Endometrial microvascular endothelial cells (primary cell): ENCODE measurements around the gene MED6. TPM values are rescaled to one million over a fixed set of nuclear protein-coding genes. Genes with fewer than 3 reads are reported as not detected.

Experiments used
- in situ Hi-C: cut with HindIII; loops from 2 replicates; pipeline ENCODE4 v1.10.0; 2017; ENCODE audit warnings: low sequenced_read_pairs, low pct_unique_long_range_greater_than_20kb; ENCODE audit errors: inconsistent ontology term
- total RNA-seq: library from RNA; depleted of rRNA; stranded (reverse); fragments of >200 nt; gene quantifications from one replicate; pipeline ENCODE4 v1.2.3, GENCODE V29; 2015; ENCODE audit errors: inconsistent ontology term

The MED6 gene
- total RNA-seq, 1 donor from 2014 or later, result 31.1 TPM

DNA sequence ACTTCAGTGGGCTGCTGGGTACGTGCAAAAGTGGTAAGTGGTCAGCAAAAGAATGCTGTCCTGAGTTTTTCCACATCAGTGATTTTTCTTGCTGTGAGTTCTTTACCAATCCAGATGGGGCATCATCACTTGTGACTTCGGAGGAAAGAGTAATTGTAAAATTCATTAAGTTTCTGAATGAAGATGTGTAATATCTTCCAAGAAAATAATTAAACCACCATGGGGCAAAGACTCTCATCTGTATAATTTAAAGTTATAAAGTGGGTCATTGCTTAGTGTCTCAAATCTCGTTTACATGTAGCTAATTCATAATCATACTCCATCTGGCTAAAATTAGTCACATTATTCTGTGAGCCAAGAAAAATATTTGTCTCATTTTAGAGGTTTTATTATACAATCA lies 10.8 kb upstream of the MED6 start:
- in situ Hi-C loops, result no loop called here

DNA sequence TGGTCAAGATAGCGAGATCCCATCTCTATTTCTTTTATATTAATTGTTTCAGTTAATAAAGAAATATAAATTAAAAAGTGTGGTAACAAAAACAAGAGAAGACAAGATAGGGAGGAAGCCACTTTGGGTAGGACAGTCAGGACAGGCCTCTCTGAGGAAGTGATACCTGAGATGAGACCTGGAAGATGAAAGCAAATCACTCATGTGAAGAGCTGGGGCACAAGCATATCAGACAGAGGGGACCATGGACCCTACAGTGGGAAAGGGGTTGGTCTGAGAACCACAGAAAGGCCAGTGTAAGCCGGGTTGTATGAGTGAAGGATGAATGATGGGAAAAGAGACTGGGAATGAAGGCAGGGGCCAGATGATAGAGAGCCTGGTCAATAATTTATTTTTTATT lies 1.8 kb upstream of the MED6 start:
- in situ Hi-C loops, result no loop called here

DNA sequence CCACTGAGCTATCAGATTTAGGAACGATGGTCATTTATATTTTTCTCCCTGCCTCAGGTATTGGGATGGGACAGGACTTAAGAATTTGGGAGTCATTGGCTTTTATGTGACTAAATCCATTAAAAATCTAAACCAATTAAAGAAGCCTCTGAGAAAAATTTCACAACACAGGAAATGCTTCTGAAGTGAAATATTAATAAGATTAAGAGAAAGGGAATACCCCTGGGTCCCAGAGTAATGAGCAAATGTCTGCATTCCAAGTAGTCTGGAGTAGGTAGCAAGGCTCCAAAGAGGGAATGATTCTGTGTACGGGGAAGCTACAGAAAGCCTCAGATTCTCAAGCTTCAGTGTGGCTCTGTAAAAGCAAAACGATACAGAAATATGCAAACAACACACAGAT lies 707 bp upstream of the MED6 start:
- in situ Hi-C loops, result no loop called here

DNA sequence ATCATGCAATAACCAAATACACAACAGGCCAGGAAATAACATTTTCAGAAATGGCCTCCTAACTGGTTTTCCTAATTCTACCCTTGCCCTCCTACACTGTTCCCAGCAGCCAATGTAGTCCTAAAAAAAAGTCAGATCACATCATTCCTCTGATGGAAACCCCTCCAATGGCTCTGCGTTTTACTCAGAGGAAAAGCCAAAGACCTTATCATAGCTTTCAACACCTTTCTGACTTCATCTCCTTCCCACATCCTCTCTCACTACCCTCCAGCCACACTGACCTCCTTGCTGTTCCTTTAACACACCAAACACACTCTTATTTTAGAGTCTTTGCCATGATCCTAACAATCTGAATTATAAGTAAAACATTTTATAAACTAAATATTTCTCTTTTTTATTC lies 1.1 kb downstream of the MED6 start:
- in situ Hi-C loops, result no loop called here

DNA sequence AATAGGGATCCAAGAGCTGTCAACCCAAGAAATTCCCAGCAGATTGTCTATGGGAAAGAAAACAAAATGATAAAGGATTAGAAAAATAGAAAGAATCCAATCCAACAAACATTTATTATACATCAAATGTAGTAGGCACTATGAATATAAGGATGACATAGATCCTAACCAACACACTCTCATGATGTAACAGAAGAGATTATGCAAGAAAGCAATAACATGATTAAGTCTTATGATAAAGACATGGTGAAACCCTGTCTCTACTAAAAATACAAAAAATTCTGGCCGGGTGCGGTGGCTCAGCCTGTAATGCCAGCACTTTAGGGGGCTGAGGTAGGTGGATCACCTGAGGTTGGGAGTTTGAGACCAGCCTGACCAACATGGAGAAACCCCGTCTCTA lies 2.7 kb downstream of the MED6 start:
- in situ Hi-C loops, result no loop called here

DNA sequence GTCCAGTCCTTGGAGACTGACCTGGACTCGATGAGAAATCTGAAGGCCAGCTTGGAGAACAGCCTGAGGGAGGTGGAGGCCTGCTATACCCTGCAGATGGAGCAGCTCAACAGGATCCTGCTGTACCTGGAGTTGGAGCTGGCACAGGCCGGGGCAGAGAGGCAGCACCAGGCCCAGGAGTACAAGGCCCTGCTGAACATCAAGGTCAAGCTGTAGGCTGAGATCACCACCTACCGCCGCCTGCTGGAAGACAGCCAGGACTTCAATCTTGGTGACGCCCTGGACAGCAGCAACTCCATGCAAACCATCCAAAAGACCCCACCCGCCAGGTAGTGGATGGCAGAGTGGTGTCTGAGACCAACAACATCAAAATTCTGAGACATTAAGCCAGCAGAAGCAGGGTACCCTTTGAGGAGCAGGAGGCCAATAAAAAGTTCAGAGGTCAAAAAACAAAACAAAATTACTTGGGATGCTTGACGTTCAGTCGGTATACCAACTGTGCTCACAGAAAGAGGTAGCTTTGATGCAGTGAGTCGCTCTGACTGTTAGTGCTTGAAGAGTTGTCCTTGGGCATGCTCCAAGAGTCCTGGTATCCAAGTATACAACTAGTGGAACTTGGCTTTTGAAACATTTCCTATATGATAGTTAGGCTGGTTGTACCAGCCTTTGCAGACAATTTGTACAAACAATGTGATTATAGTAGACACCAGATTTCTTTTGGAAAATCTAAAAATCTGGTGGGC lies 4.8 kb downstream of the MED6 start:
- in situ Hi-C loops, result no loop called here

DNA sequence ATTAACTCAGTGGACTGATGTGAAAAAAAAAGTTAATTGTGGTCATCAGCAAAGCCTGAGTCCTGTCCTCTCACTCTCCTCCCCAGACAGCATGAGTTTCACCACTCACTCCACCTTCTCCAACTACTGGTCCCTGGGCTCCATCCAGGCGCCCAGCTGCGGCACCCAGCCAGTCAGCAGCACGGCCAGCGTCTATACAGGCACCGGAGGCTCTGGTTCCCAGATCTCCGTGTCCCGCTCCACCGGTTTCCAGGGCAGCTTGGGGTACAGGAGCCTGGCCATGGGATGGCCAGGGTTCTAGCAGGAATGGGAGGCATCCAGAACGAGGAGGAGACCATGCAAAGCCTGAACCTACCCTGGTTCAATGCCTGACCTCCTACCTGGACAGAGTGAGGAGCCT lies 6.0 kb downstream of the MED6 start:
- in situ Hi-C loops, result no loop called here

DNA sequence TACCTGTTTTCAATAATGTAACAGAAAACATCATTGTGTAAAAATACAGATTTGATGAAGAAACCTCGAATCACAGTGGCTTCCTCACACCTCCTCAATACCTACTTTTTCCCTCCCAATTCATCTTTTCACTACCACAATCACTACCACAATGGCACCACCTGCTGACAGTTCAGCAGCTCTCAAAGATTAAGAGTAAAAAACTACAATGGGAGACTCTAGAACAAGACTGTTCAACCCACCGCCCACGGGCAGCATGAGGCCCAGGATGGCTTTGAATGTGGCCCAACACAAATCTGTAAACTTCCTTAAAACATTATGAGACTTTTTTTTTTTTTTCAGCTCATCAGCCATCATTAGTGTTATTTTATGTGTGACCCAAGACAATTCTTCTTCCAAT lies 15.2 kb downstream of the MED6 start:
- in situ Hi-C loops, result no loop called here

DNA sequence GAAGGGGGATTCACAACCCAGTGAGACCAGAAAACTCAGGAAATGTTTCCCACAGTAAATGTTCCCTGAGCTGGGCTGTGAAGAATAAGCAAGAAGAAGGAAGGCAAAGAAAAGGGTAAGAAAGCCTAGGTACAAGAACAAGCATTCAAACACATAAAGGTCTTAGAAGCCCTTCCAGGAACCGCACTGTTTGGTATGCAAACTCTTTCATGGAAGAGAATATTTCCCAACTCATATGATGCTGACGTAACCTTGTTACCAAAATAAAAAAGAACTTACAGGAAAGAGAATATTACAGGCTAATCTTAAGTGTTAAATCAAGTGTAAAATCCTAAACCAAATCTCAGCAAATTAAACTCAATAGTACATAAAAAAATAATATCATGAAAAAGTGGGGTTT lies 23.6 kb downstream of the MED6 start:
- in situ Hi-C loops, result no loop called here

DNA sequence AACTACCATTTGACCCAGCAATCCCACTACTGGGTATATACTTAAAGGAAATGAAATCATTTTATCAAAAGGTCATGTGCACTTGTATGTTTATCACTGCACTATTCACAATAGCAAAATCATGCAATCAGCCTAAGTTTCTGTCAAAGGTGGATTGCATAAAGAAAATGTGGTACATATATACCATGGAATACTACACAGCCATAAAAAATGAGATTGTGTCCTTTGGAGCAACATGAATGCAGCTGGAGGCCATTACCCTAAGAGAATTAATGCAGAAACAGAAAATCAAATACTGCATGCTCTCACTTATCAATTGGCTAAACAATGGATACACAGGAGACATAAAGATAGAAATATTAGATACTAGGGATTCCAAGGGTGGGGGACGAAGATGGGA lies 27.4 kb downstream of the MED6 start:
- in situ Hi-C loops, result no loop called here

DNA sequence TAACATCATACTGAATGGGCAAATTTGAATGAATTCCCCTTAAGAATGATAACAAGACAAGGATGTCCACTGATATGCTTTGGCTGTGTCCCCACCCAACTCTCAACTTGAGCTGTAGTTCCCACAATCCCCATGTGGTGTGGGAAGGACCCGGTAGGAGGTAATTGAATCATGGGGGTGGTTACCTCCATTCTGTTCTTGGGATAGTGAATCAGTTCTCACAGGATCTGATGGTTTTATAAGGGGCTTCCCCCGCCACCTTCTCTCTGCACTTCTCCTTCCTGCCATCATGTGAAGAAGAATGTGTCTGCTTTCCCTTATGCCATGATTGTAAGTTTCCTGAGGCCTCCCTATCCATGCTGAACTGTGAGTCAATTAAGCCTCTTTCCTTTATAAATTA lies 29.3 kb downstream of the MED6 start:
- in situ Hi-C loops, result no loop called here

DNA sequence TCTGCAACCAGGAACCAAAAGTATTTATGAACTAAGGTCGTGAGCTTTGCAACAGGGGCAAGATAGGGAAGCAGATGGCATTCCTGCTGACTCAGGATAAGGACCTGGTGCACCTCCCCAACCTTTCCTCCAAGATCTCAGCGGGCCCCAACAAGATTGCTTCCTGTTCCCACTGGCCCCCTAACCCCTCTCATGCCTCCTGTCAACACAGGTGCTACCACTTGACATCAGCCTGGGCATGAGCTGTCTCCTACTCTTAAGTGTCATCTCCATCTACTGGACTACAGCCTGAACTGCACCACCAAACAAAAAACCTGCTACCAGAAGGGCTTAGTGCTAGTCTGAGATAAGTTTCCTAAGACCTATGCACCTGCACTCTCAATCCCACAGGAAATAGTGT lies 32.7 kb downstream of the MED6 start:
- in situ Hi-C loops, result no loop called here

DNA sequence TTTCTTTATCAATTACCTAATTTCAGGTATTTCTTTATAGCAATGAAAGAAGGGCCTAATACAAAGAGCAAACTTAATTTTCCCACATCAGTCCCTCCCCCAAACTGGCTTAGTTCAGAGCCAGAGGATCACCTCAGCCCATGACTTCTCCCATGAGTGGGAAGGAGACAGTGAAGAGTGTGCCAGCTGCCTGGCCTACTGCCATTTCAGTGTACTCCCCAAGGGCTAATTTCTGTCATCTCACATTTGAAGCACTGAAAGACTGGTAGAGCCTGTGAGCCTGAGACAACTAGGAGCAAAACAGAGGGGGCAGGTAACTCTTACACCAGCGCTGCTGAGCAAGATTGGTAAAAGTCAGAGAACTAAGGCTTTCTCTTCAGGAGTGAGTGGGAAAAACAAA lies 36.6 kb downstream of the MED6 start:
- in situ Hi-C loops, result no loop called here

DNA sequence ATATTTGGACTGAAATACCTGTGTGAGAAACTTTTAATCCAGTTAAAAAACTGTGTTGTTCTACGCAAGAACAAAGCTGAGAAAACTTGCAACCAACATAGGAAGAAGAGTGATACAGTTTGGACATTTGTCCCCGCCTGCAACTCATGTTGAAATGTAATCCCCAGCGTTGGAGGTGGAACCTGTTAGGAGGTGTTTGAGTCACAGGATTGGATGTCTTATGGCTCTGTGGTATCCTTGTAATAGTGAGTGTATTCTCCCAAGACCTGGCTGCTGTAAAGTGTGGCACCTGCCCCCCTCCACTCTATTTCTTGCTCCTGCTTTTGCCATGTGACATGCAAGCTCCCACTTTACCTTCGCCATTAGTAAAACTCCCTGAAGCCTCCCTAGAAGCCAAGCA lies 37.0 kb downstream of the MED6 start:
- in situ Hi-C loops, result no loop called here

DNA sequence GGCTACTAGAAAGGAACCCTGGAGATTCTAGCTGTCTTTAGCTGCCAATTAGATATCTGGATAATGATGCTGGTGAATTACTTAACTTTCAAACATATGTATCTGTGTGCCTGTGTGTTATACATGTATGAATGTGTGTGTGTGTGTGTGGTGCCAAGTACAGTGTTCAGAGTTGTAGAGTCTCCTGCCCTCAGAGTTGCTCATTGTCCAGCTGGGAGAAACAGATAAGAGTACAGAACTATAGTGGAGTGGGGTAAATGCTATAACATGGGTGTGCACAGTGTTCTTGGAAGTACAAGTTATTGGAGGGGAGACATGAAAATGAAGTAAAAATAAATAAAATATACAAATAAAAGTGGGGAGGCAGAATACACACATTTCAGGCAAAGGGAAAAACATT lies 42.1 kb downstream of the MED6 start:
- in situ Hi-C loops, result no loop called here

DNA sequence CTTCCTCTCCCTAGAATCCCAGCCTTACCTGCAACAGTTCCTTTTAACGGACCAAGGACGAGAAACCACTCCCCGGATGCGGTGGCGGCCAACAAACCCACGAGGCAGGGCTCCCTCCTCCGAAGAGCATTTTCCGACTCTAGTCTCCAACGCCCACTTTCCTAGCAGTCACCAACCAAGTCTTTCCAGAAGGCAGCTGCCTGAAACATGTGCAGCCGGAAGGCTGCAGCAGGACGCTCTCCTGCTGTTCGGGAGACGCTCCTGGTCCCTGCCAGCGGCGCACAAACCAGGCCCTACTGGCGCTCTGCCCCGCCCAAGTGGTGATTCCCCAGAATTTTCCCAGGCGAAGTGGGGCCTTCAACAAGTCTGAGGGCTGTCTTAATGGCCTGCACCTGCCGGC lies 44.6 kb downstream of the MED6 start:
- in situ Hi-C loops, result no loop called here

DNA sequence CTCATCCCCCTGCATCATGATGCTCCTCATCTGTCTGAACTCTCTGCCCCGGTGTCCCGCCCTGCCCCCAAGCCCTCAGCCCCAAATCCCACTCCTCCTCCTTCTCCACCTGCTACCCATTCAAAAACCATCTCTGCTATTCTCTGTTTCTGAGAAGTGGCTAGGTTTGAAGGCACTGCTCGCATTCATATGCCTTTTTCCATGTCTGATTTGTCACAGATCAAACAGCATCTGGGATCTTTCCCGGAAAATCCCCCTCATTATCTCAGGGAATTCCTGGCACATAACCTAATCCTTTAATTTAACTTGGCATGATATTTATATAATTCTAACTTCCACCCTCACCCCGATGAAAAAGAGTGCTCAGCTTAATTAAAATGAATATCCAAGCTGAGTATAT lies 62.4 kb downstream of the MED6 start:
- in situ Hi-C loops, result no loop called here

DNA sequence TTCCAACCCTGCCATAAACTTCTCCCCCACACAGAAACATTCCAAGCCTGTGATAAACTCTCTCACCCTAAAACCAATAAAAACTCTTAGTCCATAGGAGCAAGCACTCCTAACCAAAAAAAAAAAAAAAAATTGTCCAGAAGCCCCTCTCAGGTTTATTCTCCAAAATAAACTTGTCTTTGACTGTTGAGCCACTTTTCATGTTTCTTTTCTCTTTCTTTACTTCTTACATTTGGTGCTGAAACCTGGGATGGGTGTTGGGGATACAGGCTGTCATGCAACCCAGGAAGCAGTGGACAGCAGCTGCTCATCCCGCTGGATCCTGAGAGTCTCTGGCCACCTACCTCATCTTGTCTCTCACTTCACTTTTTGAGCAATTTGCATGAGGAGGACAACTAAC lies 63.6 kb downstream of the MED6 start:
- in situ Hi-C loops, result no loop called here

DNA sequence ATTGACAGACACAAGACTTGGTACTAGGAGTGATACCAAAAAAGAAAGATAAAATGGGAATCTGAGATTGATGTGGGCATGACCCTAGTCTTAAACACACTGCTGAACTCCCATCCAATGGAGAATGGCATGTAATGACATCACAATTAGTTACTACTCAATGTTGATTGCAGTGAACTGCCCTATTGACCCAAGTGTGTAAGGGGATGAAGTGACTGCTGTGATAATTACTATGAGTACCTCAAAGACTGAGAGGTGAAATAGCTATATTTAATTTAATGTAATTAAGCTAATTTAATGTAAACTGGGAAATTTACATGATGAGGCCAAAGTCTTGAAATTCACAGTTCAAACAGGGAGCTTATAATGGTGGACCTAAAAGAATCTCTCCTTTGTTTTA lies 65.6 kb downstream of the MED6 start, which contains the start of gene ADAM20:
TSS of gene ADAM20 (minus strand) at position 101 of the 400 bp plus-strand sequence. CDS start 10,247 bp downstream, outside the sequence.
- in situ Hi-C loops, result no loop called here
